Pancreas (tissue), 10 donors: ENCODE data around the gene BSX. TPM values are rescaled to one million over a fixed set of nuclear protein-coding genes. Genes with fewer than 3 reads are reported as not detected.

Experiments
- ATAC-seq, 4 donors: fragments of 200-7000 bp; cut with Tn5 transposase; one replicate each; pipeline versions ENCODE4 v1.8.0 to v1.9.1; 2020; ENCODE audit warnings: mild to moderate bottlenecking in 4 of 4, moderate library complexity in 4 of 4
- DNase-seq, 6 donors: peaks; one replicate each; pipeline ENCODE4 v3.0.0-alpha.2; 2020
- FAIRE-seq: peaks from 2 replicates; lab custom pipeline; 2012; peaks lifted over from hg19 to GRCh38; lab: Jason Lieb, UNC
- H3K27ac ChIP-seq, 4 donors: fragments of 200-600 bp; sonication (generic); 1 replicate in 3 of 4; 2 replicates in 1 of 4; pipeline versions ENCODE4 v1.5.0 to v1.8.0; 2020
- H3K27me3 ChIP-seq, 4 donors: fragments of 200-600 bp; one replicate each; pipeline ENCODE4 v1.8.0; 2021
- H3K36me3 ChIP-seq, 3 donors: fragments of 200-600 bp; sonication (generic) in 1 of 3; one replicate each; pipeline versions ENCODE4 v1.5.0 to v1.8.0; 2020 to 2021
- H3K4me1 ChIP-seq, 3 donors: fragments of 200-600 bp; one replicate each; pipeline ENCODE4 v1.8.0; 2021
- H3K4me3 ChIP-seq, 4 donors: fragments of 200-600 bp; sonication (generic) in 2 of 4; one replicate each; pipeline versions ENCODE4 v1.5.0 to v1.8.0; 2020 to 2021
- H3K9me3 ChIP-seq, 4 donors: fragments of 200-600 bp; one replicate each; pipeline ENCODE4 v1.8.0; 2021
- CTCF ChIP-seq, 4 donors: fragments of 200-600 bp; sonication (generic) in 3 of 4; IDR thresholded peaks; one replicate each; pipeline versions ENCODE4 v1.5.0 to v1.8.0; 2021; ENCODE audit warnings: antibody characterized with exemption in 4 of 4
- WGBS, 2 donors: extraction: QIAGEN DNeasy Blood & Tissue Kit; methylation state at CpG; one replicate each; pipeline ENCODE4 v1.1.7; 2013; 5-methylcytosine and 5-hydroxymethylcytosine counted together
- intact Hi-C, 3 donors: fragments of 100-400 bp; cut with DNase I; formaldehyde crosslinking; loops; one replicate each; pipeline versions ENCODE4 v1.11.1 to v1.14.2; 2022
- polyA plus RNA-seq, 2 donors: library from polyadenylated mRNA; stranded (reverse); fragments of 200-250 nt; gene quantifications; one replicate each; pipeline ENCODE4 v1.2.3, GENCODE V29; 2013
- total RNA-seq, 6 donors: library from RNA; stranded (reverse); fragmentation: NEBNext Ultra II Directional in 4 of 6; extraction: Animal tissue kit (Norgen Biotek cat#: 25700) in 4 of 6; gene quantifications; one replicate each; pipeline versions ENCODE4 v1.2.1 to v1.2.4, GENCODE V29; 2021 to 2023
- donor health status: healthy with polysubstance abuse.
- donor health status: DM: no; HTN: no; CAD: no; lungs with moderate emphysema.
- donor health status: DM: no; HTN: no; CAD: no.
- donor health status: control.
- donor health status: control.
- donor health status: Bipolar disorder and iron deficiency.
- donor health status: DM: yes; HTN: yes; CAD: no.
- donor health status: DM: no; HTN: no; CAD: no.
- donor health status: DM: no; HTN: no; CAD: no.
- donor health status: DM: yes; HTN: yes; CAD: no.

Gene BSX
- total and polyA plus RNA-seq, 8 donors, result not detected

DNA sequence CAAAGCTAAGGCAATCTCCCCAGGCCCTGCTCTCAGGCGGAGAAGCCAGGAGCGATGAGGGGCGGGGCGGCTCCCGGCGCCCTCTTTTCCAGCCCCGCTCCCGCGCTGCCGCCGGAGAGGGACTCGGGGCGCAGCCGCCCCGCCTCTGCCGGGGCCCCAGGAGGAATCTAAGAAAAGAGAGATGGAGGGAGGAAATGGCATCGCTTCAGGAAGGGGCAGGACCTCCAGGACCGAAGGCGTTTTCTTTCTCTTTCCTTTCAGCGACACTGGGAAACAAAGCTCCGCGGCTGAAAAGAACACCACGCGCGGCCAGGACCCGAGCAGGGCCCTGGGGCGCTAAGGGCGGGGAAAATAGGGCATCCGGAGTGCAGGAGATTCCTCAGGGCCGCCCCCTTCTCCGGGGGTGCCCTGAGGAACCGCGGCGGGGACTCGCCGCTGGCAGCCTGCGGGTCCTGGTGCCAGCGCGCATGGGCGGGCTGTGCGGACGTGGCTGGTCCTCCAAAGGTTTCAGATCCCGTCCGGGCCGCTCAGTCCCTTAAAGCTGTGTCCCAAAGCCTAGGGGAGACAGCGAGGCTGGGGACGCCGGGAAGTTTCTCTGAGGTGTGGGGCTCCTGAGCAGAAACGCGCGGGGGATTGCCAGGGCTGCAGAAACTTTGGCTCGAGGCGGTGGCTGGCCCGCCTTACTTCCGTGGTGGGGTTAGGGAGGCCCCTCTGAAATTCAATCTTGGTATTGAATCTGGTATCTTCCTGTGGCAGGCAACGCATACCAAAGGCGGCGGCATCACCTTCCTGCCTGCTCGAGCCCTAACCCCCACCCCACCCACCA is 2.8 kb upstream of the BSX start:
- Histone ChIP-seq H3K27ac (no peak overlapping the region), H3K9me3 (no peaks in the 10 kb centered on the region), H3K36me3 (no peaks in the 10 kb centered on the region), H3K4me3 (peak overlapping the region; percentile 22 to 75 (median 36)), H3K27me3 (peaks cover 0 to 36% (median 6%) of the 10 kb centered on the region in 4 donors), H3K4me1 (peaks cover 0 to 6% (median 0%) of the 10 kb centered on the region in 3 donors)
- peak in 2 of 6 donors; percentile 67 to 68 for DNase-seq
- WGBS, 2 donors, result 1% methylated on average over 59 of the region's 59 CpGs
- intact Hi-C loops, result no loop called here
- no peak for TF ChIP-seq CTCF (IDR thresholded peaks at IDR 0.05)
- peak; percentile 37 to 60 (median 53) for ATAC-seq
- FAIRE-seq, result no peak

DNA sequence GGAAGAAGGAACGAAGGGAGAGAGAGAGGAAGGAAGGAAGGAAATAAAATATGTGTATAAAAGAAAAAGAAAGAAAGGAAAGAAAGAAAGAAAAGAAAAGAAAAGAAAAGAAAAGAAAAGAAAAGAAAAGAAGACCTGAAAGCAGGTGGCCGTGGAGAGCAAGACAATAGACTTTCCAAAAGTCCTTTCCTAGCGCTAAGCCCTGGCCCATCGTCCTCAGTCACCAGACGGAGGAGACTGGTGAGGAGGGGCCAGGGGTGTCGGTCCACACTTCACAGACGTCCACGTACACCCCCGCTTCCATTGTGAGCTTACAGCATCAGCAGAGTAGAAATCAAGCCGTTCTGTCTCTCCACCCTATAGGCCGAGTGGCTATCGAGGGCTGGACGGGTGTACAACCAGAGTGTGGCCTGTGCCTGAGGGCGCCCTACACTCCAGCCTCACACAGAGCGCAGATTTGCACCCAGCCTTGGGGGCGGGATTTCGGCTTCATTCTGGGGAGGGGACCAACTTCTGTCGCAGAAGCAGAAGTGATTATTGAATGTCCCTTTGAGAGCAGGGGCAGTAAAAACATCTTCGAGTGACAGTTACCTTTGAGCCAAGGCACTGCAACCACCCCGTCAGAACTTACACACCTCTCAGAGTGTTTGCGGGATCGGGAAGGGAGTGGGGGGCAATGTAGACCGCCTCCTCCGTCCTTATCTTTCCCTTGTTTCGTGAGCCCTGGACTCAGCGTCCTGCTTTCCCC is 2.0 kb upstream of the BSX start:
- 24 to 27% methylated on average over 26 of the region's 26 CpGs for WGBS, 2 donors
- H3K27me3 ChIP-seq, result peaks cover 0 to 43% (median 7%) of the 10 kb centered on the region in 4 donors
- peak overlapping the region; percentile 22 to 75 (median 36) for H3K4me3 ChIP-seq
- ATAC-seq, result no peak
- H3K9me3 ChIP-seq, result no peaks in the 10 kb centered on the region
- no peak for DNase-seq
- peaks cover 0 to 6% (median 0%) of the 10 kb centered on the region in 3 donors for H3K4me1 ChIP-seq
- no peak for FAIRE-seq
- no peaks in the 10 kb centered on the region for H3K36me3 ChIP-seq
- TF ChIP-seq CTCF (IDR thresholded peaks at IDR 0.05), result no peak
- no peak overlapping the region for H3K27ac ChIP-seq
- intact Hi-C loops, result no loop called here

DNA sequence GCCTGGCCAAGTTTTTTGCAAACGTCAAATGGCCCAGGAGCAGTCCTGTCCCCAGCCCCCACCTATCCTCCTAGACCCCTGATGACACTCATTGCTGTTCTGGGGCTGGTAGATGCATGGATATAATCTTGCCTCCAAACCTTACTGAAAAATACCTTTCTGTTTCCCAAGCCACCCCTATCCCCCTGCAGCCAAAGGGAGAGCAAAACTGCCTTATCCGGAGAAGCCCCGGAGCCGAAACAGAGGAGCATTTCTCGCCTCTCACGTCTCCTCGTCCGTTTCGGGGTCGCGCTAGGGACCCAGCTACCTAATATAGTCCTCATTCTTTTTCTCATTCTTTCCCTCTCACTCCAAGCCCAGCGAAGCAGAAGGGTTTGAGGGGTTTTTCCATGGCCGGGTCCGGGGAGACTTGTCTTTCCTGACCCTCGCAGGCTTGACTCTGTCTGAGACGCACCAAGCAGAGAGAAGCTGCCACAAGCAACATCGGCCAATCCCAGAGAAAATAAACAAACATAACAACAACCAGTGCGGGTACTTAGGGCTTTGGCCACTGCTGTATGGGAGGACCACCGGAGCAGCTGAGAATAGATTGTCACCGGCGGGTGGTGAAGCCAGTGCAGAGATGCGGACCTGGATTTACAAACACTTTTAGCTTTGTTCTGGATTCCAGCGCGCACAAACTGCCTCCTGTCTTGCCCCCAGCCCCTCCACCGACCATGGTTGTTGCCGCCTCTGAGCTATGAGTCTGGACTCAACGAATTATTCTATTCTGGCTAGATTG is 1.6 kb downstream of the BSX start:
- Histone ChIP-seq H3K4me1 (peaks cover 0 to 5% (median 2%) of the 10 kb centered on the region in 3 donors), H3K36me3 (no peaks in the 10 kb centered on the region), H3K27me3 (peaks cover 0 to 41% (median 11%) of the 10 kb centered on the region in 4 donors), H3K9me3 (no peaks in the 10 kb centered on the region), H3K4me3 (no peak overlapping the region), H3K27ac (no peak overlapping the region)
- TF ChIP-seq CTCF (IDR thresholded peaks at IDR 0.05), result no peak
- DNase-seq (no peak), ATAC-seq (no peak), FAIRE-seq (no peak)
- intact Hi-C loops, result no loop called here
- 4 to 5% methylated on average over 27 of the region's 27 CpGs for WGBS, 2 donors

GRCh38 chr11:122979103-122979814 is 2.4 kb downstream of the BSX start:
- ATAC-seq (no peak), FAIRE-seq (no peak), DNase-seq (peak in 1 of 6 donors; percentile 38)
- 4 to 7% methylated on average over 41 to 44 of the region's 44 CpGs for whole genome bisulfite sequencing, 2 donors
- no peak for TF ChIP-seq CTCF (IDR thresholded peaks at IDR 0.05)
- no peak overlapping the region for H3K27ac ChIP-seq
- no peaks in the 10 kb centered on the region for H3K36me3 ChIP-seq
- intact Hi-C loops, result no loop called here
- no peaks in the 10 kb centered on the region for H3K9me3 ChIP-seq
- peaks cover 0 to 2% (median 0%) of the 10 kb centered on the region in 3 donors for H3K4me1 ChIP-seq
- H3K27me3 ChIP-seq, result peaks cover 0 to 47% (median 11%) of the 10 kb centered on the region in 4 donors
- H3K4me3 ChIP-seq, result no peak overlapping the region
